ENCODE results near the gene BTBD9.

BTBD9 gene

GRCh38 chr6:38170666-38171355 is 468.9 kb downstream of the BTBD9 start:
- no peak for DNase-seq

- no peak for DNase-seq
These were observed 469.7 kb downstream of the BTBD9 start for GRCh38 chr6:38169977-38170526.

GRCh38 chr6:38169221-38169976 is 470.3 kb downstream of the BTBD9 start:
- DNase-seq, result no peak

GRCh38 chr6:38168699-38169098 is 471.0 kb downstream of the BTBD9 start:
- DNase-seq, result no peak

- DNase-seq, result no peak
These were observed 471.6 kb downstream of the BTBD9 start for GRCh38 chr6:38168126-38168525.

- no peak for DNase-seq
These were observed 472.1 kb downstream of the BTBD9 start for GRCh38 chr6:38167598-38167997.

GRCh38 chr6:38166411-38167240 is 473.1 kb downstream of the BTBD9 start:
- DNase-seq, result no peak

GRCh38 chr6:38164671-38165108 is 475.0 kb downstream of the BTBD9 start:
- no peak for DNase-seq

- DNase-seq, result no peak
These were observed 475.6 kb downstream of the BTBD9 start for GRCh38 chr6:38164131-38164481.

GRCh38 chr6:38163186-38164130 is 476.3 kb downstream of the BTBD9 start:
- DNase-seq, result no peak

GRCh38 chr6:38162493-38163185 is 477.1 kb downstream of the BTBD9 start:
- DNase-seq, result no peak

GRCh38 chr6:38161754-38162492 is 477.8 kb downstream of the BTBD9 start:
- no peak for DNase-seq

- no peak for DNase-seq
These were observed 478.4 kb downstream of the BTBD9 start for GRCh38 chr6:38161331-38161730.

- DNase-seq, result no peak
These were observed 478.9 kb downstream of the BTBD9 start for GRCh38 chr6:38160831-38161230.

- no peak for DNase-seq
These were observed 480.1 kb downstream of the BTBD9 start for GRCh38 chr6:38159596-38159995.

GRCh38 chr6:38158762-38159350 is 480.9 kb downstream of the BTBD9 start:
- DNase-seq, result no peak

GRCh38 chr6:38157905-38158304 is 481.8 kb downstream of the BTBD9 start:
- no peak for DNase-seq

- DNase-seq, result no peak
These were observed 482.7 kb downstream of the BTBD9 start for GRCh38 chr6:38156818-38157565.

GRCh38 chr6:38155621-38156204 is 484.0 kb downstream of the BTBD9 start:
- DNase-seq, result no peak

Data from midbrain (tissue), 1 donor.